MM.1S (cell line): Measurements from ENCODE around the gene CNOT6.

Source experiments
- DNase-seq: peaks from one replicate; pipeline ENCODE4 v3.0.0-alpha.2; 2015
- H2AFZ ChIP-seq: fragments of 300-600 bp; sonication (generic); 2 replicates; pipeline ENCODE4 v1.6.0; 2016; ENCODE audit warnings: antibody characterized with exemption, low read length
- H3F3A ChIP-seq: fragments of 300-600 bp; sonication (generic); 2 replicates; pipeline ENCODE4 v1.6.1; 2016; ENCODE audit warnings: mild to moderate bottlenecking, antibody characterized with exemption, low read length, moderate library complexity, mixed read lengths; ENCODE audit not compliant: insufficient read depth
- H3K27ac ChIP-seq: fragments of 300-600 bp; sonication (generic); 2 replicates; pipeline ENCODE4 v1.5.1; 2016; ENCODE audit warnings: mild to moderate bottlenecking, low read length
- H3K27me3 ChIP-seq: fragments of 300-600 bp; sonication (generic); replicated peaks from 2 replicates; pipeline ENCODE4 v1.6.0; 2016; ENCODE audit warnings: low read length; ENCODE audit not compliant: insufficient read depth
- H3K36me3 ChIP-seq: fragments of 300-600 bp; sonication (generic); replicated peaks from 2 replicates; pipeline ENCODE4 v1.6.1; 2016; ENCODE audit warnings: mild to moderate bottlenecking, low read length, mixed read lengths; ENCODE audit not compliant: insufficient read depth
- H3K4me1 ChIP-seq: fragments of 300-600 bp; sonication (generic); 2 replicates; pipeline ENCODE4 v1.6.1; 2016; ENCODE audit warnings: low read length, mixed read lengths
- H3K4me2 ChIP-seq: fragments of 300-600 bp; sonication (generic); 2 replicates; pipeline ENCODE4 v1.6.0; 2016; ENCODE audit warnings: low read depth, low read length
- H3K4me3 ChIP-seq: fragments of 300-600 bp; sonication (generic); 2 replicates; pipeline ENCODE4 v1.5.1; 2016; ENCODE audit warnings: low read length, mixed read lengths
- H3K79me2 ChIP-seq: fragments of 300-600 bp; sonication (generic); 2 replicates; pipeline ENCODE4 v1.6.1; 2016; ENCODE audit warnings: mixed run types, low read length, mixed read lengths
- H3K9ac ChIP-seq: fragments of 300-600 bp; sonication (generic); 2 replicates; pipeline ENCODE4 v1.6.1; 2016; ENCODE audit warnings: low read length, mixed read lengths
- H3K9me2 ChIP-seq: fragments of 300-600 bp; sonication (generic); replicated peaks from 2 replicates; pipeline ENCODE4 v1.6.1; 2016; ENCODE audit warnings: mild to moderate bottlenecking, low read length, mixed read lengths; ENCODE audit not compliant: insufficient read depth
- H3K9me3 ChIP-seq: fragments of 300-600 bp; sonication (generic); replicated peaks from 2 replicates; pipeline ENCODE4 v1.6.1; 2016; ENCODE audit warnings: mild to moderate bottlenecking, low read length, mixed read lengths; ENCODE audit not compliant: insufficient read depth
- H4K20me1 ChIP-seq: fragments of 300-600 bp; sonication (generic); 2 replicates; pipeline ENCODE4 v1.6.1; 2016; ENCODE audit warnings: mild to moderate bottlenecking, low read length, moderate library complexity, mixed read lengths; ENCODE audit not compliant: insufficient read depth
- EZH2 ChIP-seq: fragments of 300-600 bp; sonication (generic); optimal IDR thresholded peaks from 2 replicates; pipeline ENCODE3; 2017; ENCODE audit warnings: low read depth, mild to moderate bottlenecking, antibody characterized with exemption, low read length, mixed read lengths
- EZH2phosphoT487 ChIP-seq: fragments of 300-600 bp; sonication (generic); IDR thresholded peaks from 2 replicates; pipeline ENCODE4 v1.6.1; 2018; ENCODE audit warnings: antibody characterized with exemption, low read length
- TF ChIP-seq, protein P1 (sequence below): fragments of 300-600 bp; sonication (generic); IDR thresholded peaks from 2 replicates; pipeline ENCODE4 v1.5.1; 2016; ENCODE audit warnings: antibody characterized with exemption, low read length, mixed read lengths

The CNOT6 gene

GRCh38 chr5:180580681-180581080 is 86.5 kb downstream of the CNOT6 start:
- Histone ChIP-seq H3F3A (no peaks in the 10 kb centered on the region), H4K20me1 (no peaks in the 10 kb centered on the region), H3K4me2 (no peak overlapping the region), H3K9me3 (no peaks in the 10 kb centered on the region), H3K36me3 (no peaks in the 10 kb centered on the region), H3K9ac (no peak overlapping the region), H2AFZ (no peak overlapping the region), H3K9me2 (no peaks in the 10 kb centered on the region), H3K79me2 (no peaks in the 10 kb centered on the region), H3K27ac (no peak overlapping the region), H3K27me3 (no peaks in the 10 kb centered on the region), H3K4me1 (no peaks in the 10 kb centered on the region), H3K4me3 (no peak overlapping the region)
- TF ChIP-seq, protein P1, sequence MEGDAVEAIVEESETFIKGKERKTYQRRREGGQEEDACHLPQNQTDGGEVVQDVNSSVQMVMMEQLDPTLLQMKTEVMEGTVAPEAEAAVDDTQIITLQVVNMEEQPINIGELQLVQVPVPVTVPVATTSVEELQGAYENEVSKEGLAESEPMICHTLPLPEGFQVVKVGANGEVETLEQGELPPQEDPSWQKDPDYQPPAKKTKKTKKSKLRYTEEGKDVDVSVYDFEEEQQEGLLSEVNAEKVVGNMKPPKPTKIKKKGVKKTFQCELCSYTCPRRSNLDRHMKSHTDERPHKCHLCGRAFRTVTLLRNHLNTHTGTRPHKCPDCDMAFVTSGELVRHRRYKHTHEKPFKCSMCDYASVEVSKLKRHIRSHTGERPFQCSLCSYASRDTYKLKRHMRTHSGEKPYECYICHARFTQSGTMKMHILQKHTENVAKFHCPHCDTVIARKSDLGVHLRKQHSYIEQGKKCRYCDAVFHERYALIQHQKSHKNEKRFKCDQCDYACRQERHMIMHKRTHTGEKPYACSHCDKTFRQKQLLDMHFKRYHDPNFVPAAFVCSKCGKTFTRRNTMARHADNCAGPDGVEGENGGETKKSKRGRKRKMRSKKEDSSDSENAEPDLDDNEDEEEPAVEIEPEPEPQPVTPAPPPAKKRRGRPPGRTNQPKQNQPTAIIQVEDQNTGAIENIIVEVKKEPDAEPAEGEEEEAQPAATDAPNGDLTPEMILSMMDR: no peak
- TF ChIP-seq EZH2phosphoT487 (no peak), EZH2 (no peak)
- no peak for DNase-seq

DNA sequence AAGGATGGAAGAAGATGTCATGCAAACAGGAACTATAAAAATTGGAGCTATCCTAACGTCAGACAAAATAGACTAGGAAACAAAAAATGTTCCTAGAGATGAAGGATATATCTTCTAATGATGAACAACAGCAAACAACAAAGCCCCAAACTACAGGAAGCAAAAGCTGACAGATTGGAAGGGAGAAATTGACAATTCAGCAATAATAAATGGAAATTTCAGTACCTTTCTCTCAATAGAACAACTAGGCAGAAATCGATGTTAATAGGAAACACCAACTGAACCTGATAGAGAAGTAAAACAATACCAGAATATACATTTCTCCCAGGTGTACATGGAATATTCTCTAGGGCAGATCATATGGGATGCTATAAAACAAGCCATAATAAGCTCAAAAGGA is 89.6 kb downstream of the CNOT6 start:
- Histone ChIP-seq H3K27ac (no peak overlapping the region), H3K36me3 (no peaks in the 10 kb centered on the region), H4K20me1 (no peaks in the 10 kb centered on the region), H3K27me3 (no peaks in the 10 kb centered on the region), H3K4me2 (no peak overlapping the region), H3F3A (no peaks in the 10 kb centered on the region), H3K9me2 (no peaks in the 10 kb centered on the region), H3K9ac (no peak overlapping the region), H2AFZ (no peak overlapping the region), H3K4me3 (no peak overlapping the region), H3K4me1 (no peaks in the 10 kb centered on the region), H3K79me2 (no peaks in the 10 kb centered on the region), H3K9me3 (no peaks in the 10 kb centered on the region)
- TF ChIP-seq EZH2 (no peak), EZH2phosphoT487 (no peak)
- TF ChIP-seq, protein P1: no peak
- no peak for DNase-seq

DNA sequence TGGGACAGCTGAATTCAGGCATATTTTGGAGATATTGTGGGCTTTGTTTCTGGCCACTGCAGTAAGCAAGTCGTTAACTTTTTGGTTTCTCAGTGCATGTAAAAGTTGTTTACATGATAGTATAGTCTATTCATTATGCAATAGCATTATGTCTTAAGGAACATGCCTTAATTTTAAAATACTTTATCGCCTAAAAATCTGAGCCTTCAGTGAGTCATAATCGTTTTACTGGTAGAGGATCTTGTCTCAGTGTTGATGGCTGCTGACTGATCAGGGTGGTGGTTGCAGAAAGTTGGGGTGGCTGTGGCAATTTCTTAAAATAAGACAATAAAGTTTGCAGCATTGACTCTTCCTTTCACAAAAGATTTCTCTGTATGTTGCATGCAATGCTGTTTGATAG is 92.0 kb downstream of the CNOT6 start:
- H3K27me3 ChIP-seq: peaks cover 6% of the 10 kb centered on the region; the same call in 1 of the 2 replicates
- no peaks in the 10 kb centered on the region for H3K79me2 ChIP-seq
- H3K4me2 ChIP-seq: no peak overlapping the region
- no peaks in the 10 kb centered on the region for H3K9me2 ChIP-seq
- no peak for DNase-seq
- H3K36me3 ChIP-seq: no peaks in the 10 kb centered on the region
- no peak overlapping the region for H3K4me3 ChIP-seq
- no peak for TF ChIP-seq EZH2phosphoT487
- TF ChIP-seq, protein P1: no peak
- TF ChIP-seq EZH2: no peak
- no peaks in the 10 kb centered on the region for H4K20me1 ChIP-seq
- no peaks in the 10 kb centered on the region for H3F3A ChIP-seq
- H3K9me3 ChIP-seq: no peaks in the 10 kb centered on the region
- H2AFZ ChIP-seq: no peak overlapping the region
- no peaks in the 10 kb centered on the region for H3K4me1 ChIP-seq
- no peak overlapping the region for H3K27ac ChIP-seq
- H3K9ac ChIP-seq: no peak overlapping the region
